Measurements from ENCODE around the gene PGAM5. TPM values are rescaled to one million over a fixed set of nuclear protein-coding genes. Genes with fewer than 3 reads are reported as not detected.
A peak's percentile ranks its signal among the peaks of the same experiment; 100 is the strongest.

Gene PGAM5
- total and polyA plus RNA-seq, 9 of the 15 experiments (the other 6 are each of a cell fraction or from before 2014, with no cell fraction given): 7.4 to 121 (median 69.5) TPM

GRCh38 chr12:132761921-132762583, 51.4 kb downstream of the PGAM5 start (continued):
- TF ChIP-seq POLR2AphosphoS5 (IDR thresholded peaks at IDR 0.05; ENCODE audit: control insufficient read depth, insufficient read depth, low read depth, low read length): peak; percentile 85
- TF ChIP-seq NFE2L1 (tag; IDR thresholded peaks at IDR 0.05; ENCODE audit: borderline replicate concordance, low read depth): no peak
- no peak for TF ChIP-seq KDM1A (IDR thresholded peaks at IDR 0.05)
- no peak for TF ChIP-seq PRMT5 (CRISPR knock-in tag; IDR thresholded peaks at IDR 0.05)
- TF ChIP-seq RREB1 (CRISPR knock-in tag; IDR thresholded peaks at IDR 0.05): no peak
- TF ChIP-seq ATF3 (IDR thresholded peaks at IDR 0.05): no peak
- no peak for TF ChIP-seq ATF3 (CRISPR knock-in tag; conservative IDR thresholded peaks at IDR 0.05)
- no peak for TF ChIP-seq E2F1 (CRISPR knock-in tag; IDR thresholded peaks at IDR 0.05)
- TF ChIP-seq ZFPM2 (CRISPR knock-in tag; IDR thresholded peaks at IDR 0.05): no peak
- TF ChIP-seq TRIM28 (IDR thresholded peaks at IDR 0.05): no peak
- TF ChIP-seq SRF (CRISPR knock-in tag; IDR thresholded peaks at IDR 0.05): 0 out of 4 replicates have a peak, but pooled peaks of 1 of the 2 experiments have one; percentile 26
- no peak for TF ChIP-seq ZNF780A (CRISPR knock-in tag; IDR thresholded peaks at IDR 0.05)
- TF ChIP-seq PML (IDR thresholded peaks at IDR 0.05; ENCODE audit: low read length): peak; percentile 56; the same call in 1 of the 2 replicates
- TF ChIP-seq ZBED1 (IDR thresholded peaks at IDR 0.05): 0 out of 2 replicates have a peak, but pooled peaks have one; percentile 39
- no peak for TF ChIP-seq ZNF23 (CRISPR knock-in tag; IDR thresholded peaks at IDR 0.05)
- no peak for TF ChIP-seq ZFP91 (CRISPR knock-in tag; IDR thresholded peaks at IDR 0.05)
- TF ChIP-seq FOXM1 (IDR thresholded peaks at IDR 0.05; ENCODE audit: low read depth): no peak
- no peak for TF ChIP-seq FOXM1 (CRISPR knock-in tag; IDR thresholded peaks at IDR 0.05; ENCODE audit: low read depth)
